Activated T-helper 2 cell treated with anti-CD3 and anti-CD28 coated beads, Interferon-gamma antibody, Interleukin-2, Interleukin-4, amounts not matched to agents 10 μg/mL and 5 μg/mL and 100 μg/mL, durations not matched to agents 14 hours and 24 hours and 36 hours (primary cell): ENCODE measurements around the gene HOXB1. TPM values are rescaled to one million over a fixed set of nuclear protein-coding genes. Genes with fewer than 3 reads are reported as not detected.

Source experiments
- DNase-seq: peaks from one replicate; pipeline ENCODE4 v3.0.0; 2021; ENCODE audit warnings: low spot score
- H3K27ac Mint-ChIP-seq: one replicate; pipeline ENCODE4 v1.8.0; 2021; ENCODE audit warnings: mixed read lengths
- H3K27me3 Mint-ChIP-seq: one replicate; pipeline ENCODE4 v1.8.0; 2021; ENCODE audit warnings: low read depth, mixed read lengths
- H3K36me3 Mint-ChIP-seq: one replicate; pipeline ENCODE4 v1.8.0; 2021; ENCODE audit warnings: low read depth, mixed read lengths
- H3K4me1 Mint-ChIP-seq: one replicate; pipeline ENCODE4 v1.8.0; 2021; ENCODE audit warnings: low read depth, mixed read lengths
- H3K4me3 Mint-ChIP-seq: one replicate; pipeline ENCODE4 v1.8.0; 2021; ENCODE audit warnings: low read depth, mild to moderate bottlenecking, moderate library complexity, mixed read lengths
- H3K9me3 Mint-ChIP-seq: one replicate; pipeline ENCODE4 v1.8.0; 2021; ENCODE audit warnings: mixed read lengths
- intact Hi-C: fragments of 100-400 bp; cut with micrococcal nuclease; formaldehyde crosslinking; loops from one replicate; pipeline ENCODE4 v1.15.1; 2023
- total RNA-seq: library from RNA; stranded (reverse); gene quantifications from 2 replicates; pipeline ENCODE4 v1.2.3, GENCODE V29; 2022

Gene HOXB1
- total RNA-seq, 1 donor from 2014 or later: not detected

DNA sequence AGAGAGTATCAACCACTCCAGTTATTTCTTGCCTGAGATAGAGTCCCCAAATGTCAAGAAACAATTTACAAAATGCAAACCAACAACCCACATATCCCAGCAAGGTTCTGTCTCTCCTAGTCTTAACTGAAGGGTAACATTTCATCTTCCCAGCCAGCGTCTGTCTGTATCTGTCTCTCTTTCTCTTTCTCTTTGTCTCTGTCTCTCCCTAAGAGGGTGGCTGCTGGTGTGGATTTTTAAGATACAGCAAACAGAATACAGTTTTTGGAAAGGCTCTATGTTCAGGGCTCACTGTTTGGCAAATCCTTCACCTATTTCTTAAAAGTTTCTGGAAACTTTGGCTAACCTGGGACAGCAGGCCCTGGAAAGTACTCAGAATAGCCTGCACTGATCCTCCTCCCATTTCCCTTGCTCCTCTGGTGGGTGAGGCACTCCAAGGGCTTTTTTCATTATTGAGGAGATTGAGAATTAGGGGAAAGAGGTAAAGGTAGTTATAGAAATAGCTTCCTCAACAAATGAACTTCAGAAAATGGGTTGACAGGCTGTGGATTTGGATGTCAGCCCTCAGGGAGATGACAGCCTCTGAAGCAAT is 41.1 kb upstream of the HOXB1 start:
- Mint-ChIP-seq H3K36me3 (peaks cover 12% of the 10 kb centered on the region), H3K4me1 (peaks cover 21% of the 10 kb centered on the region), H3K4me3 (no peak overlapping the region), H3K9me3 (no peaks in the 10 kb centered on the region), H3K27me3 (peaks cover 24% of the 10 kb centered on the region), H3K27ac (no peak overlapping the region)
- intact Hi-C loops: no loop called here
- DNase-seq: no peak

DNA sequence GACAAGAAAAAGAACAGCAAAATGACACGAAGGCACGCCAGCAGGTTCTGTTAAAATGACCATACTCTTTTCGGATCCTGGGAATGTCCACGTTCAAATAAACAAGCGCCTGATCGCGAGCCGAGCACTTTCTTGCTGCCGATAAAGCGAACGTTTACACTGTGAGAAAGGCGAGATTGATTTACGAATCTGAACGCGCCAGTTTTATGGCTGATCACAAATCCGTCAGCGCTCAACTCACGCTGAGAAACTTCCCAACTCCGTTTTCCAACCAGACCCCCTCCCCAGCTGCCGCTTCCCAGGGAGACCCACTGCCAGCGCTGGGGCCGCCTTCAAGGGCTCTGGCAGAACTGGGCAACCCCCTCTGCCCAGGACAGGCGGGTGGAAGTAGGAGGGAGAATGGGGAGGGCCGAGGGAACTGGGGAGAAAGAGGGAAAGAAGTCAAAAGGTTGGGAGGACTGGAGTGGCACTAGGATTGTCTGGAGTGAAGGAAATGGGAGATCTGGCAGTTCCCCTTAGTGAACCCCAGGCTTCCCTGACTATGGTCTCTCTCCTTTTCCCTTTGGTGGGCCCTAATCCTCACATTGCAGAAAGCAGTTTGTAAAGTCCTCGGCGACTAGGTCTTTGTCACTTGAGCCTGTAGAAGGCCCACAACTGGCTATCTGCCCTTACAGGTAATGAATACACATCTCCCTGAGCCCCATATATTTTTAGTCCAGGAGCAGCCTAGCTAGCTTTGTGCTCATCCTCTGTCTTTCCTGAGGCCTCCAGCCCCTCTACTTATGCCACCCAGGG is 40.4 kb upstream of the HOXB1 start:
- Mint-ChIP-seq H3K27me3 (peaks cover 24% of the 10 kb centered on the region), H3K4me3 (no peak overlapping the region), H3K4me1 (peaks cover 17% of the 10 kb centered on the region), H3K36me3 (peaks cover 12% of the 10 kb centered on the region), H3K27ac (no peak overlapping the region), H3K9me3 (no peaks in the 10 kb centered on the region)
- DNase-seq: no peak
- intact Hi-C loops: no loop called here

DNA sequence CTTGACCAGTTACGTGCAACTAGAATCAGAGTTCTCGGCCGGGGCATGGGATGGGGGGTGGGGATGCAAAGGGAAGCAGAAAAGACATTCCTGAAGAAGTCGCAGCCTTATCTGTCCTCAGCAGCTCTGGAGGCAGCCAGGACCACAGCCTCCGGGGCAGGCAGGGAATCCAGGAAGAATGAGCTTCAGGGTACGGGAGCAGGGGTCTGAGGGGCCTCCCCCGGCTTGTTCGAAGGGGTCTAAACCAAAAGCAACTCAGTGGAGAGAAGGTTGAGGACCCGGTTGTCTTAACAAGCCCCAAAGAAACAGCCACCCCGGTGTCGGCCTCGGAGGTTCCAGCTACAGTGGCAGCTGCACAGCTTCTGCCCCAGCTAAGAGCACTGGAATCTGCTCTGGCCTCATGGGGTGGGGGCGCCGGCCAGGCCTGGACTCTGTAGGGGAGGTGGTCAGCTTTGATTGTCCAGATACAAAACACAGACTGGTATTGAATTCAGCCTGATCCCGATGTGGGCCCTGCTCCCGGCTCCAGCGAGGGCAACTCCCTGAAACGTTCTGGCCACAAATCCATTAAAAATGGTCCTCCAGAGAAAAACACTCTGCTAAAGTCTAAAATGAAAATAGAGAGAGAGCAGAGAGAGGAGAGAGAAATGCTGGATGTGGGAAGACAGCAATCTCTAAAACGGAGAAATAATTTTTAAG is 39.7 kb upstream of the HOXB1 start:
- Mint-ChIP-seq H3K4me3 (no peak overlapping the region), H3K27ac (no peak overlapping the region), H3K9me3 (no peaks in the 10 kb centered on the region), H3K4me1 (peaks cover 10% of the 10 kb centered on the region), H3K27me3 (peaks cover 24% of the 10 kb centered on the region), H3K36me3 (peaks cover 12% of the 10 kb centered on the region)
- DNase-seq: no peak
- intact Hi-C loops: no loop called here

DNA sequence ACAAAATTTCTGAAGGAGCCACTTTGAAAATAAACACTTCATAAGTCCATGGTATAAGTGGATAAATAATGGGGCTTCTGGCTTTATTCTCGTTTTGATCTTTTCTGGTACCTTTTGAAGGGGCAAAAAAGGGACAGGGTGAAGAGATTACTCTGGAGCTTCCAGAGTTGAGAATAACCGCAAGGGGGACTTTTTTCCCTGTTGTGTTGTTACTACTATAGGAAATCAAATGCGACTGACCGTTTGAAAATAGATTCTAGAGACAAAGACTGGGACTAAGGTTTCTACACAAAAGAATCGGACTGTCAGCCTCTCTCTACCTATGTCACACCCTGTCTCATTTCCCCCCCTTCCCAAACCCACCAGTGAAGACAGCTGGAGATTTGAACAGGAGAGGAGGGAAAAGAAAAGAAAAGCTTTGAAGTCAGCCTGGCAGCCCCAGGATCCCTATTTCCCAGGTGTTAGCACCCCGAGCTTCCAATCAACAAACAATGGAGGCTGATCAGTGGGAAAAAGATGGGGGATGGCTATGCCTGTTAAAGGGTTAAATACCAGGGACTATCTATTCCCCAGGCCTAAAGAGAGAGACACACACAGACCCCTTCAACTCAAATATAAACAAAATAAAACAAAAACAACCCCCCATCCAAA is 39.0 kb upstream of the HOXB1 start:
- Mint-ChIP-seq H3K4me3 (no peak overlapping the region), H3K4me1 (peaks cover 9% of the 10 kb centered on the region), H3K27ac (no peak overlapping the region), H3K9me3 (no peaks in the 10 kb centered on the region), H3K36me3 (peaks cover 10% of the 10 kb centered on the region), H3K27me3 (peaks cover 25% of the 10 kb centered on the region)
- no peak for DNase-seq
- intact Hi-C loops: no loop called here

DNA sequence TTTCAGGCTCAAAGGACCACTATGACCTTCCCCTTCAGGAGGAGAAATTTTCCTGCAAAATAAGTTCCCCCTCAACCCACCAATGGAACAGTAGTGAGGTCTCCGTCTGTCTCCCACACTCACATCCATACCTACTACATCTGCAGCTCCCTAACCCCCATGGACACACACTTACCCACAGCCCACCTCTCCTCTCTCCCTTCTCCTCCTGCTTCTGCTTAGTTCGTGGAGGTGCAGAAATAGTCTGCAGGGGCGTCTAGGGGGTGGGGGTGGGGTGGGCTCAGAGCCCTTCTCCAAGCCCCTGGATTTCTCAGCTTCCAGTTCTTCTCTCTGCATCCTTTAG is 38.4 kb upstream of the HOXB1 start:
- Mint-ChIP-seq H3K27ac (no peak overlapping the region), H3K4me3 (no peak overlapping the region), H3K9me3 (no peaks in the 10 kb centered on the region), H3K36me3 (peaks cover 10% of the 10 kb centered on the region), H3K4me1 (peaks cover 9% of the 10 kb centered on the region), H3K27me3 (peaks cover 28% of the 10 kb centered on the region)
- intact Hi-C loops: no loop called here
- DNase-seq: no peak

DNA sequence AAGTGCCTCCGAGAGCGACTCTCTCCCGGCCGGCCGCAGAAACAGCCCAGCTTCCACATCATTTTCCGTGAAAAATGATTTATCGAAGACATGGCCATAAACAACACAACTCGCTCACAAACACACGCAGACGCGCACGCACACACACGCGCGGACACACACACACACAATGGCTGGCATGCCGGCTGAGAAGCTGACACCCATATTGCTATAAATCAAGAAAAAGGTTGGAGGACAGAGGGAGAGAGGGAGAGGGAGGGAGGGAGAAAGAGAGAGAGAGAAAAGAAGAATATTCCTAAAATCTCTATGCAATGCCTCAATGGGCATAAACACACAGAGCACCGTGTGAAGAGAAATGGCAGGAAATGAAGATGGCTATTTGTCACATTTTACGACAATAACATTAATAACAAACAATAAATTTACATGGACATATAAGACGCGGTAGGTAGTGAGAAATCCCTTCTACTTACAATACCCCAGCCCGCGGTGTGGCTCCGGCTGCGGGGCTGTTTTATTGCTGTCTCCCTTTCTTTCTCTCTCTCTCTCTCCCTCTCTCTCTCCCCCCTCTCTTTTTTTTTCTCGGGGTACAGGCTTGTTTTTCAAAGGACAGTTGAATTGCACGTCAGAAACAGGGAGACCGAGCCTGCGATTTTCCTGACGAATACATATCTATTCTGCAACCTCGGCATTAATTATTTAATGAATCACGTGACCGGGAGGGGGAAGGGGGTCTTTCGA is 37.9 kb upstream of the HOXB1 start:
- no peak overlapping the region for H3K27ac Mint-ChIP-seq
- no peak overlapping the region for H3K4me3 Mint-ChIP-seq
- no peak for DNase-seq
- H3K27me3 Mint-ChIP-seq: peaks cover 30% of the 10 kb centered on the region
- H3K9me3 Mint-ChIP-seq: no peaks in the 10 kb centered on the region
- intact Hi-C loops: no loop called here
- H3K36me3 Mint-ChIP-seq: peaks cover 10% of the 10 kb centered on the region
- H3K4me1 Mint-ChIP-seq: peaks cover 9% of the 10 kb centered on the region

DNA sequence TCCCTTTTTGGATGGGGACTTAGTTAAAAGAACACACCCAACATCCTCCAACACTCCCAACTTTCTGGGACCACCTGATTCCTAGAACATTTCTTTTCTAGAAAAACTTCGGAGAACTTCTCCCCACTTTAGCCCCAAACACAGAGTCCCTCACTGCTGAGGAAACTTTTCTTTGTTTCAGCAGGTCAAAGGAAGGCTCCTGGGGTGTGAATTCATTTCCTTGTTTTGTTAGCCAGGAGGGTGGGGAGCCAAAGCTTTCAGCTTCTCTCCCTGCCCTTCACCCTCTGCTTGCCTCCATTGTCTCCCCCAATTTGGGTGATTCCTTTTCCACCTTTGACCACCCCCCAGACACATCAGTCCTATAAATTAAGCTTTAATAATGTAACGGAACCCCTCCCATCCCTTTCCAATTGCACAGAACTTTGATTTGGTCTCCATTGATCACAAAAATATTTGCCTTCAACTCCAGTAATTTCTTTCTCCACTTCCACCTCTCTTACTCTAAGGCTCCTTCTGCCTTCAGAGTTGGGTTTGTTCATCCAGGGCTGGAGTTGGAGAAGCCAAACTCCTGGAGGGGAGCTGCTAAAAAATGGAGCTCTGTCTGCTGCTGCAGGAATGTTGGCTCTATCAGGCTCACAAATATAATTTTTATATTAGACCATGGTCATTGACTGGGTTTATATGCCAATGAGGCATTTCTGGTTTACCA is 37.0 kb upstream of the HOXB1 start:
- Mint-ChIP-seq H3K27ac (no peak overlapping the region), H3K4me3 (no peak overlapping the region), H3K4me1 (peaks cover 5% of the 10 kb centered on the region), H3K9me3 (no peaks in the 10 kb centered on the region), H3K27me3 (peaks cover 28% of the 10 kb centered on the region), H3K36me3 (peaks cover 10% of the 10 kb centered on the region)
- no peak for DNase-seq
- intact Hi-C loops: no loop called here

DNA sequence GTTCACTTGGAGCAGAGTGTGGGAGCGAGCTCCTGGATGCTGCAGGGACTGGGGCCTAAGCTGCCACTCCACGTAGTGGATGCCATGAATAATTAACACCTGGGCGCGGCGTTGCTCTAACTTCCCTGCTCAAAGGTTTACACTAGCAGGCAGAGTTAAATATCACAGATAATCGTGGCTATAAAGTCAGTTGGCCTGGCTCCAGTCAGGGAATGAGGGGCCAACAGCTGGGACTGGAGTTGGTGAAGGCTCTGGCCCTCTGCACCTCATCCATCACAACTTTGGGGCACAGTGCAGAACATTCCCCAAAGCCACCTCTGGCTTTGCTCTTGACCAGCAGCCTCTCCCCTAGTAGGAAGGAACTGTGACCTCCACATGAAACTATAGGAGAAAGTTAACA is 36.4 kb upstream of the HOXB1 start:
- peaks cover 5% of the 10 kb centered on the region for H3K4me1 Mint-ChIP-seq
- no peak overlapping the region for H3K27ac Mint-ChIP-seq
- DNase-seq: no peak
- peaks cover 10% of the 10 kb centered on the region for H3K36me3 Mint-ChIP-seq
- H3K27me3 Mint-ChIP-seq: peaks cover 31% of the 10 kb centered on the region
- no peak overlapping the region for H3K4me3 Mint-ChIP-seq
- no peaks in the 10 kb centered on the region for H3K9me3 Mint-ChIP-seq
- intact Hi-C loops: no loop called here

DNA sequence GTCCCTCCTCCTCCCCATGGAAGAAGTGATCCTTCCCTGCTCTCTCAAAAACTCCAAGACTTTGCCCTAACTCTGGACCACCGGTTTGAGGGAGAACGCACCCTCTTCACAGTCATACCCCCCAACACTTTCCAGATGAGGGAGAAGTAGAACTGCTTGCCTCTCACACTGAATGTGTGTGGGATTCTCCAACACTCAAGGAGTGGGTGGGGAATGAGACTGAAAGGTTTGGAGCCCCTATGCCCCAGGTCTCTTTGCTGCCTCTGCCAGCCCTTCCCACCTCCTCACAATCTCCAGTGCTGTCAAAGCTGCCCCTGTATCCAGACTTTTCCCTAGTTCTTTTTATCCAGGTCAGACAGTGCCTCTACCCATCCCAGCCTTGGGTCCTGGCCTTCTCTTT is 35.9 kb upstream of the HOXB1 start:
- intact Hi-C loops: no loop called here
- H3K9me3 Mint-ChIP-seq: no peaks in the 10 kb centered on the region
- H3K4me1 Mint-ChIP-seq: peaks cover 6% of the 10 kb centered on the region
- H3K27me3 Mint-ChIP-seq: peaks cover 29% of the 10 kb centered on the region
- no peak for DNase-seq
- H3K4me3 Mint-ChIP-seq: no peak overlapping the region
- peaks cover 8% of the 10 kb centered on the region for H3K36me3 Mint-ChIP-seq
- H3K27ac Mint-ChIP-seq: no peak overlapping the region

DNA sequence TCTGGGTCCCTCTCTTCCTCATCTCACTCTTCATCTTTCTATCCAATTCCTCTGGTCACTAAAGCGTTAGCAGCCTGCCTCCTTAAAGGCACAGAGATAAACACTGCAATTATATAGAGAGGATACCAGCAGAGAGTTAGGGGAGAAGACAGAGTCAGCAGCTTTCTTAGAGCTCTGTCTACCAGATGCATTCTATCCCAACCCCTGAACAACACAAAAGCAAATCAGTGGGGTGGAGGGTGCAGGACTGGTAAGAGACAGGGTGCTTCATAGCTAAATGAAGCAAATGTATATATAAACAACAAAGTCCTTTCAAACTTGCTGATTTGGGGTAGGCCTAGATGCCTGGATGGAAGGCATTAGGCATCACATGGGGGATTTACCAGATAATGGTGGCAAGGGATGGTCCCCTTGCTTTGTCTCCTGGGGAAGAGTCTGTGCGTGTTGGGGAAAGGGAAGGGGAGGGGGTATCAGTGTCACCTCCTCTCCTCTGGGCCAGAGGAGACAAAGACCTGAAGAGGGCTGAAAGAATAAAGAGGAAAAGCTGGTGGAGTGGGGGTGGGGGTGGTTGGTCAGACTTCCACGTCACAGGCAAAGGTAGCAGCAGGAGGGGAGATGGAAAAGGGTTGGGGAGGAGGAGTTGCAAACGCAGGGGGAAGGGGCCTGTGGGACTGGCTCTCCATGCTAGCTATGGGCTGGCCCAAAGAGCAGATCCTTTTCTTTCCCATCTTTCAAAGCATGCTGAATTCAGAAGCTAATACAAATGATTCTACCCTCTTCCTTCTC is 35.3 kb upstream of the HOXB1 start:
- no peaks in the 10 kb centered on the region for H3K9me3 Mint-ChIP-seq
- H3K27me3 Mint-ChIP-seq: peaks cover 27% of the 10 kb centered on the region
- no peak overlapping the region for H3K4me3 Mint-ChIP-seq
- H3K36me3 Mint-ChIP-seq: peaks cover 7% of the 10 kb centered on the region
- H3K4me1 Mint-ChIP-seq: peaks cover 9% of the 10 kb centered on the region
- no peak overlapping the region for H3K27ac Mint-ChIP-seq
- DNase-seq: no peak
- intact Hi-C loops: no loop called here

DNA sequence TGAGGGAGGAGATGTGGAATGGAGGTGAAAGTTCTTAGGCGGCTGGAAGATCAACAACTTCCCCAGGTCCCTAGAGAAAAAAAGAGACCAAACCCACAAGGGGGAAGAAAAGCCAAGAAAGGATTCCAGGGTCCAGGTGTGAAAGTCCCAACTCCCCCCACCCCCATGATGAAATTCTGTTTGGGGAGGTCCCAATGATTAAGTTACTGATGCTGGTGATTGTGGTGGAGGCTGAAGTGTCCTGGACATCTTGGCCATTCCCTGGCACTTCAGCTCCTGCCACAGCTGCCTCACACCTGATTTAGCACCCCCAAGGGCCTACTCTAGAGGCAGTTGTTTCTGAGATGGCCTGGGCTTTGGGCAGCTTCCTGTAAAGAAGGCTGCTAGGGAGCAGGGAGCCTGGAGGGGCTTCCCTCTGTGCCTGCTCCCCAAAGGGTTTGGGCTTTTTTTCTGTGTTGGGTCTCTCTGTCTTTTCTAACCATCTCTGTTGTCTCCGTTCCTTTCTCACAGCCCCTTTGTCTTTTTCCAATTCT is 34.3 kb upstream of the HOXB1 start:
- H3K36me3 Mint-ChIP-seq: peaks cover 7% of the 10 kb centered on the region
- intact Hi-C loops: no loop called here
- H3K27ac Mint-ChIP-seq: no peak overlapping the region
- DNase-seq: no peak
- peaks cover 30% of the 10 kb centered on the region for H3K27me3 Mint-ChIP-seq
- no peak overlapping the region for H3K4me3 Mint-ChIP-seq
- peaks cover 10% of the 10 kb centered on the region for H3K4me1 Mint-ChIP-seq
- H3K9me3 Mint-ChIP-seq: no peaks in the 10 kb centered on the region
